ENCODE results near the gene ZDHHC12. TPM values are rescaled to one million over a fixed set of nuclear protein-coding genes. Genes with fewer than 3 reads are reported as not detected.

Gene ZDHHC12
- total RNA-seq, 2 donors from 2014 or later: 50.5 to 59.6 TPM

DNA sequence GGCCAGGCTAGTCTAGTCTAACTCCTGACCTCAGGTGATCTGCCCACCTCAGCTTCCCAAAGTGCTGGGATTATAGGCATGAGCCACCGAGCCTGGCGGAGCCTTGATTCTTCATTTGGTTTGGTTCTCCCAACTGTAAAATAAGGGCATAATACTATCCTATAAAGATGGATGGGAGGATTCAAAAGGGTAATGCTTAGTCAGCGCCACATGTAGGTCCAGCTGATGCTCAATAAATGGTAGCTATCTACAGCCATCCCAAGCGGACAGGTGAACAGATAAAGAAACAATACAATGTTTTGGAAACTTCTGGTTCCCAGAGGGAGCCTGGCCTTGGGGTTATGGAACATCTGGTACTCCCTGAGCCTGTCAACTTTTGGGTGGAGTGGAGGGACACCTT is 48.5 kb downstream of the ZDHHC12 start:
- Mint-ChIP-seq H3K4me3 (no peak overlapping the region), H3K36me3 (ENCODE audit: low read depth) (no peaks in the 10 kb centered on the region), H3K9me3 (no peaks in the 10 kb centered on the region), H3K27me3 (ENCODE audit: insufficient read depth) (no peaks in the 10 kb centered on the region), H3K27ac (no peak overlapping the region), H3K4me1 (no peaks in the 10 kb centered on the region)
- Histone ChIP-seq H3K4me3 (ENCODE audit: low read length) (no peak overlapping the region), H3K9ac (ENCODE audit: extremely low read depth, low read length, poor library complexity, severe bottlenecking) (no peak overlapping the region), H3K4me1 (ENCODE audit: control insufficient read depth, insufficient read depth, low read length) (no peaks in the 10 kb centered on the region), H3K27me3 (ENCODE audit: control insufficient read depth, insufficient read depth, low read length, poor library complexity, severe bottlenecking) (no peaks in the 10 kb centered on the region), H3K9me3 (ENCODE audit: control insufficient read depth, low read length) (no peaks in the 10 kb centered on the region), H3K36me3 (ENCODE audit: control insufficient read depth, insufficient read depth, low read length) (no peaks in the 10 kb centered on the region), H3K27ac (ENCODE audit: low read depth, low read length) (no peak overlapping the region)
- 90 to 95% methylated on average over 2 to 4 of the region's 4 CpGs for WGBS, 2 experiments (ENCODE audit: insufficient coverage in 1 of 2, insufficient read length in 1 of 2)
- TF ChIP-seq, protein P1, sequence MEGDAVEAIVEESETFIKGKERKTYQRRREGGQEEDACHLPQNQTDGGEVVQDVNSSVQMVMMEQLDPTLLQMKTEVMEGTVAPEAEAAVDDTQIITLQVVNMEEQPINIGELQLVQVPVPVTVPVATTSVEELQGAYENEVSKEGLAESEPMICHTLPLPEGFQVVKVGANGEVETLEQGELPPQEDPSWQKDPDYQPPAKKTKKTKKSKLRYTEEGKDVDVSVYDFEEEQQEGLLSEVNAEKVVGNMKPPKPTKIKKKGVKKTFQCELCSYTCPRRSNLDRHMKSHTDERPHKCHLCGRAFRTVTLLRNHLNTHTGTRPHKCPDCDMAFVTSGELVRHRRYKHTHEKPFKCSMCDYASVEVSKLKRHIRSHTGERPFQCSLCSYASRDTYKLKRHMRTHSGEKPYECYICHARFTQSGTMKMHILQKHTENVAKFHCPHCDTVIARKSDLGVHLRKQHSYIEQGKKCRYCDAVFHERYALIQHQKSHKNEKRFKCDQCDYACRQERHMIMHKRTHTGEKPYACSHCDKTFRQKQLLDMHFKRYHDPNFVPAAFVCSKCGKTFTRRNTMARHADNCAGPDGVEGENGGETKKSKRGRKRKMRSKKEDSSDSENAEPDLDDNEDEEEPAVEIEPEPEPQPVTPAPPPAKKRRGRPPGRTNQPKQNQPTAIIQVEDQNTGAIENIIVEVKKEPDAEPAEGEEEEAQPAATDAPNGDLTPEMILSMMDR (conservative IDR thresholded peaks at IDR 0.05): no peak
- peak; percentile 13 for DNase-seq

Other genes with a start within 250 kb of the ZDHHC12 start
- gene GLE1, start 219.4 kb downstream of the ZDHHC12 start, total RNA-seq: 10 to 100 TPM; 14.7 to 16.6 TPM
- gene SPTAN1, start 171.5 kb downstream of the ZDHHC12 start, total RNA-seq: 100 to 1,000 TPM; 309 to 319 TPM
- gene DYNC2I2, start 67.3 kb downstream of the ZDHHC12 start, total RNA-seq: 100 to 1,000 TPM in 1 of 2 donors, 10 to 100 TPM in 1; 87.8 to 119 TPM
- gene SET, start 34.9 kb downstream of the ZDHHC12 start, total RNA-seq: 100 to 1,000 TPM; 762 to 795 TPM
- 10 to 100 TPM; 26.0 to 27.2 TPM for gene PKN3, start 21.6 kb downstream of the ZDHHC12 start, total RNA-seq
- 10 to 100 TPM; 33.0 to 33.8 TPM for gene ZER1, start 47.8 kb upstream of the ZDHHC12 start, total RNA-seq
- 10 to 100 TPM; 30.2 to 34.3 TPM for gene TBC1D13, start 63.1 kb upstream of the ZDHHC12 start, total RNA-seq
- gene ENDOG, start 94.4 kb upstream of the ZDHHC12 start, total RNA-seq: 10 to 100 TPM; 15.5 to 15.7 TPM
- 10 to 100 TPM; 66.9 to 86.5 TPM for gene SPOUT1, start 105.7 kb upstream of the ZDHHC12 start, total RNA-seq
- gene KYAT1, start 157.8 kb upstream of the ZDHHC12 start, total RNA-seq: 10 to 100 TPM; 13.6 to 25.3 TPM
- 10 to 100 TPM; 54.6 to 58.7 TPM for gene LRRC8A, start 158.0 kb upstream of the ZDHHC12 start, total RNA-seq
- gene PHYHD1, start 196.9 kb upstream of the ZDHHC12 start, total RNA-seq: 10 to 100 TPM; 15.2 to 18.0 TPM
- 10 to 100 TPM; 18.0 to 19.8 TPM for gene DOLK, start 223.5 kb upstream of the ZDHHC12 start, total RNA-seq
- 10 to 100 TPM; 89.8 to 94.8 TPM for gene NUP188, start 223.6 kb upstream of the ZDHHC12 start, total RNA-seq